NCI-H82 treated with DMSO at 0.1 percent for 48 hours (cell line): ENCODE measurements around the gene PSMC4.
A peak's percentile ranks its signal among the peaks of the same experiment; 100 is the strongest.
"Not testable (repeated sequence)": the region's sequence is repeated elsewhere in the genome, so short reads cannot be mapped to it uniquely, and the experiment has no call there.

Experiments used
- DNase-seq: peaks from one replicate; lab custom pipeline; 2025; ENCODE audit not compliant: unreplicated experiment; lab: John Stamatoyannopoulos, UW

Gene PSMC4

DNA sequence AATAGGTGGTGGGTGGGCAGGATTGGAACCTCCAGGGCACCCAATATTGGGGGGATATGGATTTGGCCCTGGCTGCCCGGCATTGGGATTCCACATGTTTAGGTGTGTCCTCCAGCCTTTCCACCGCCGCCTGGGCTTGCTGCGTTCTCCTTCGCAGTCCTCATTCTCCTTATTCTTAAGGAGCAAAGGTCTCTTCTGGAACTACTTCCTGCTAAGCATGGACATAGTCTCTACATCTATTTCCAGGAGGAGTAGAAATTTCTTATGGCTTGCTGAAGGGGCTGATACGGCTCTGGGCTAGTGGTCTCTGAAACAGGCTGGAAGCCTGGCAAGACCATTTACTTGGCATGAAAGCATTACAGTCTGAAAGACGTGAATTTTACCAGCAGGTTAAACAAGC, 27.4 kb upstream of the PSMC4 start:
- DNase-seq, result no peak

- DNase-seq, result no peak
These were observed 24.4 kb upstream of the PSMC4 start for GRCh38 chr19:39946532-39946931.

- no peak for DNase-seq
These were observed 21.8 kb upstream of the PSMC4 start for GRCh38 chr19:39949026-39949747.

DNA sequence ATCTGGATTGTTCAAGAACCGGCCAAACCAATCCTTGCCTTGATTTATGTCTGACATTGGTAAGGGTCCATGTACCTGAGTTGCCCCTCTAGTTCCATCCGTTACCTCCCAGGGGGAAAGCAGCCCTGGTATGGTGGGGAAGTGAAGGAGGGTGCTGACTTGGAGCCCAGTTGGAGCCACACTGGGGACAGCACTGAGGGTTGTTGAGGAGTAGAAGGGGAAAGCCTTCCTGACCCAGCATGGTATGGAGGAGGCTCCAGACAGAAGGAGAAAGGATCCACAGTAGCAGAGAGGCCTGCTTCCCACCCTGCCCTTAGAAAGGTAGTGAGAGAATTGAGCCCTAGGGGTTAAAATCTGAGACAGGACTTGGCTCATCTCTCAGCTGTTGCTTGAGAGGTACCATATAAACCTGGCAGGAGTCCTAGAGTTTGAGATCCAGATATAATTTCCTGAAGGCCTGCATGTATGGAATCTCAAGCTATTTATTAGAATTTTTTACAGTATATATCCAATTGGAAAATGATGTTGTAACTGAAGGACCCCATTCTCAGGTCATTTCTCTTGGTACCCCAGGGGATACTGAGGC, 19.8 kb upstream of the PSMC4 start:
- no peak for DNase-seq

DNA sequence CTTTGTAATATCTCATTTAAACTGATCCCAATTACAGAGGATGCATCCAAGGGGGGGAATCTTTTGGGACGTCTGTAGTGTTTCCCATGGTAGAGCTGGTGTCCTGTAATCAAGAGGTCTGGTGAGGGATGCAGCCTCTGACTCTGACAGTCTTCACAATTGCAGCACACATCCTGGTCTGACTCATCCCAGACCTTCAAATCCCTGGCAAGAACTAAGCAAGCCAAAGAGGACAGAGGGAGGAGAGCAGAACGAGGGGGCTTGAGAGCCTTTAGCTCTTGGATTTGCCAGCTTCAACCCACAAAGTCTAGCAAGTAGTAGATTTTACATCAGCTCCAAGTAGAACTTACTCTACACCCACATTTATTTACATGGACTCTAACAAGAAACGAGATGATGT, 19.3 kb upstream of the PSMC4 start:
- no peak for DNase-seq

- DNase-seq, result no peak
These were observed 17.1 kb upstream of the PSMC4 start for GRCh38 chr19:39953915-39954314.

- not testable (repeated sequence) for DNase-seq
These were observed 13.1 kb upstream of the PSMC4 start for GRCh38 chr19:39957886-39958285.

- DNase-seq, result not testable (repeated sequence)
These were observed 12.0 kb upstream of the PSMC4 start for GRCh38 chr19:39958942-39959341.

- not testable (repeated sequence) for DNase-seq
These were observed 11.6 kb upstream of the PSMC4 start for GRCh38 chr19:39959407-39959806.

DNA sequence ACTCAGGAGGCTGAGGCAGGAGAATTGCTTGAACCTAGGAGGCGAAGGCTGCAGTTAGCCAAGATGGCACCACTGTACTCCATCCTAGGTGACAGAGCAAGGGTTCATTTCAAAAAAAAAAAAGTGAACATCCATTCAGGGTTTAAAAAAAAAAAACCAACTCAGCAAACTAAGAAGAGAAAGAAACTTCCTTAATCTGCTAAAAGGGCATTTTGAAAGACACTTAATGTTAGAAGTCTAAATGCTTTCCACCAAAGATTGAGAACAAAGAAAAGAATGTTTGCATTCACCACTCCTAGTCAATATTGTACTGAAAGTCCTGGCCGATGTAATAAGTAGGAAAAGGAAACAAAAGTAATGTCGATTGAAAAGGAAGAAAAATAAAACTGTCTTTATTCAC, 7.1 kb upstream of the PSMC4 start:
- DNase-seq, result no peak

DNA sequence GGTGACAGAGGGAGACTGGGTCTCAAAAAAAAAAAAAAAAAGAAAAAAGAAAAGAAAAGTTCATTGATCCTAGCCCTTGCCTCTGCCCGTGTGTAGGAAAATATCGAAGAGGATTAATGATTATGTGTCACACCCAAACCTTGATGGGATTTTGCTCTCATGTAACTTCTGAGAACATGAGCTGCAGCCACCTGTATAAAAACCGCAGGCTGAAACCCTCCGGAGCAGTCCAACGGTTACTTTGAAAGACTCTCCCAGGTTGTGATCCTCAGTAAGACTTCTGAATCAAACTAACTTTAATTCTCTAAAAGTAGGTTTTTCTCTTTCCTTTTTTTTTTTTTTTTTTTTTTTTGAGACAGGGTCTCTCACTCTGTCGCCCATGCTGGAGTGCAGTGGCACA, 4.3 kb upstream of the PSMC4 start:
- no peak for DNase-seq

DNA sequence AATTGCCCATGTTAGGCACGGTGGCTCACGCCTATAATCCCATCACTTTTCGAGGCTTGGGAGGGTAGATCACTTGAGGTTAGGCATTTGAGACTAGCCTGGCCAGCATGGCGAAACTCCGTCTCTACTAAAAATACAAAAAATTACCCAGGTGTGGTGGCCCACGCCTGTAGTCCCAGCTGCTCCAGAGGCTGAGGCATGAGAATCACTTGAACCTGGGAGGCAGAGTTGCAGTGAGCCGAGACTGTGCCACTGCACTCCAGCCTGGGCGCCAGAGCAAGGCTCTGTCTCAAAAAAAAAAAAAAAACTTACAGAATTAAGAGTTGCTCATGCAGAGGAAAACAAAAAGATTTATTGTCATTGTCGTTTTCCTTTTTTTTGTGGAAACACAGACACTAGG, 3.4 kb upstream of the PSMC4 start:
- DNase-seq, result no peak

GRCh38 chr19:39968789-39969188, 2.2 kb upstream of the PSMC4 start:
- DNase-seq, result no peak

GRCh38 chr19:39969266-39969665, 1.7 kb upstream of the PSMC4 start:
- DNase-seq, result no peak

DNA sequence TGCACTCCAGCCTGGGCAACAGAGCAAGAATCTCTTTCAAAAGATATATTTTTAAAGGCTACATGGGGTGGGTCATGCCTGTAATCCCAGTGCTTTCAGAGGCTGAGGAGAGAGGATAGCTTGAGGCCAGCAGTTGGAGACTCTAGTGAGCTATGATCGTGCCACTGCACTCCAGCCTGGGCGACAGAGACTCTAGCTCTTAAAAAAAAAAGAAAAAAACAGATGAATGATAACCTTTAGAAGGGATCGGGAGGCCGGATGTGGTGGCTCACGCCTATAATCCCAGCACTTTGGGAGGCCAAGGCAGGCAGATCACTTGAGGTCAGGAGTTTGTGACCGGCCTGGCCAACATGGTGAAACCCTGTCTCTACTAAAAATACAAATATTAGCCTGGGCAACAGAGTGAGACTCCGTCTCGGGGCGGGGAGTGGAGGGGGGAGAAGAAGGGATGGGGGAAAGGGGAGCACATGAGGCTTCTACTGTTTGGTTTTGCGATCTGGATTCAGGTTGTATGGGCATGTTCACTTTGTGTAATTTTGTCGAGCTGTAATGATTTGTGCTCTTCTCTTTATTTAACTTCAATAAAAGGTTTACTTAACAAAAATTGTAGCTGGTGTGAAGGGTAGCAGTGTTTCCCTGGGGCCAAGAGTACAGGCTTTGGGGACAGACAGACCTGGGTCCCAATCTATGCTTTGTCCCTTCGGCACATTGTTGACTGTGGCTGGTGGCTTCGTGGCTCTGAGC, 1.1 kb upstream of the PSMC4 start:
- no peak for DNase-seq

- DNase-seq, result peak; percentile 25
These were observed 615 bp upstream of the PSMC4 start for GRCh38 chr19:39970425-39970674.

GRCh38 chr19:39971380-39972035, 543 bp downstream of the PSMC4 start:
- no peak for DNase-seq

DNA sequence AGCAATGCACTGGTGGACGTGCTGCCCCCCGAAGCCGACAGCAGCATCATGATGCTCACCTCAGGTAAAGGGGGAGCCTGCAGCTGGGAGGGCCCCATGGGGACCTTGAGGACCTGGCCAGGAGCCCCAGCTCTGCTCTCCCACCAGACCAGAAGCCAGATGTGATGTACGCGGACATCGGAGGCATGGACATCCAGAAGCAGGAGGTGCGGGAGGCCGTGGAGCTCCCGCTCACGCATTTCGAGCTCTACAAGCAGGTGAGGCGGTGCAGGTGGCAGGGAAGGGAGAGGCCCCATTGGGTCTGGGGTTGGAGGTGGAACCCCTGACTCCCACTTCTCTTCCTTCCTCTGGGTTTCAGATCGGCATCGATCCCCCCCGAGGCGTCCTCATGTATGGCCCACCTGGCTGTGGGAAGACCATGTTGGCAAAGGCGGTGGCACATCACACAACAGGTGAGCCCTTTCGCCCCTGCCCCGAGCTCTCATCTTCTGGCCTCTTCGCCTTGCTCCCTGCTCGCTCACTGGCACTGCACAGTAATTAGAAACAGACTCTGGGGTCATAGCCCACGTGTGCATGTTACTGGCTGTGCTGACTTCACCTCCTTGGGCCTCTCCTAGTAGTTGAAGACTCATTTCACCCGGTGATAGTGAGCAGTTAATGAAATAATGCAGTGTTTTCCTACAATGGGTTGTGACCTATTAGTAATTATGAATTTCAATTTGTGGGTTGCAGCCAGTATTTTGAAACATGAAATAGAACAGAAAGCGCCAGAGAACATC, 3.6 kb downstream of the PSMC4 start:
- DNase-seq, result no peak

DNA sequence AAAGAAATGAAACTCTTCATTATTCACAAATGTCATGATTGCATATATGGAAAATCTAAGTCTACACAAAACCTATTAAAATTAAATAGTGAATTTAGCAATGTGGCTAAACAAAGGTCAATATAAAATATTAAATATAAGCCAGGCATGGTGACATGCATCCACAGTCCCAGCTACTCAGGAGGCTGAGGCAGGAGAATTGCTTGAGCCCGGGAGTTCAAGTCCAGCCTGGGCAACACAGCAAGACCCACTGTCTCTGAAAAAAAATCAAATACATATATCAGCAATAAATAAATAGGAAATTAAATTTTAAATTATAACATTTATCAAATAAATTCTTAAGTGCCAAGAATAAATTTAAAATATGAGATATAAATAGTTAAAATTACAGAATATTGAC, 11.9 kb downstream of the PSMC4 start:
- no peak for DNase-seq

GRCh38 chr19:39983695-39984300, 12.8 kb downstream of the PSMC4 start:
- DNase-seq, result no peak

- DNase-seq, result no peak
These were observed 15.7 kb downstream of the PSMC4 start for GRCh38 chr19:39986643-39987042.
